HEK293 (cell line): ENCODE measurements around the gene MYT1.

ENCODE experiments used
- KLF9 ChIP-seq: fragments of 450-650 bp; formaldehyde crosslinking; IDR thresholded peaks from 2 replicates; pipeline ENCODE4 v1.5.1; 2016; ENCODE audit warnings: missing biosample characterization, missing genetic modification characterization, low read depth
- ZBTB8A ChIP-seq: fragments of 450-650 bp; formaldehyde crosslinking; IDR thresholded peaks from 2 replicates; pipeline ENCODE4 v1.5.1; 2016; ENCODE audit warnings: missing biosample characterization, missing genetic modification characterization
- ZNF112 ChIP-seq: fragments of 450-650 bp; formaldehyde crosslinking; IDR thresholded peaks from 2 replicates; pipeline ENCODE4 v1.5.0; 2017; ENCODE audit warnings: missing biosample characterization, missing genetic modification characterization
- ZNF621 ChIP-seq: fragments of 450-650 bp; formaldehyde crosslinking; IDR thresholded peaks from 2 replicates; pipeline ENCODE4 v1.5.1; 2017; ENCODE audit warnings: missing biosample characterization, missing genetic modification characterization
- ZNF747 ChIP-seq: fragments of 450-650 bp; formaldehyde crosslinking; IDR thresholded peaks from 2 replicates; pipeline ENCODE4 v1.5.1; 2016; ENCODE audit warnings: missing biosample characterization, missing genetic modification characterization
- ZNF768 ChIP-seq: fragments of 450-650 bp; formaldehyde crosslinking; IDR thresholded peaks from 2 replicates; pipeline ENCODE4 v1.5.1; 2018; ENCODE audit warnings: missing biosample characterization, mild to moderate bottlenecking, missing genetic modification characterization
- ZNF792 ChIP-seq: fragments of 450-650 bp; formaldehyde crosslinking; IDR thresholded peaks from 2 replicates; pipeline ENCODE4 v1.5.1; 2016; ENCODE audit warnings: missing biosample characterization, missing genetic modification characterization
- TF ChIP-seq, protein P1 (sequence below): fragments of 450-650 bp; formaldehyde crosslinking; IDR thresholded peaks from 2 replicates; pipeline ENCODE4 v1.5.1; 2016; ENCODE audit warnings: missing biosample characterization, missing genetic modification characterization
- TF ChIP-seq, protein P2 (sequence below): fragments of 450-650 bp; formaldehyde crosslinking; IDR thresholded peaks from 2 replicates; pipeline ENCODE4 v1.5.1; 2017; ENCODE audit warnings: missing biosample characterization, missing genetic modification characterization
- TF ChIP-seq, protein P3 (sequence below): fragments of 450-650 bp; formaldehyde crosslinking; IDR thresholded peaks from 2 replicates; pipeline ENCODE4 v1.5.1; 2016; ENCODE audit warnings: missing biosample characterization, missing genetic modification characterization, low read depth
- TF ChIP-seq, protein P4 (sequence below): fragments of 450-650 bp; formaldehyde crosslinking; IDR thresholded peaks from 2 replicates; pipeline ENCODE4 v1.5.1; 2016; ENCODE audit warnings: missing biosample characterization, missing genetic modification characterization
- TF ChIP-seq, protein P5 (sequence below): fragments of 450-650 bp; formaldehyde crosslinking; IDR thresholded peaks from 2 replicates; pipeline ENCODE4 v1.5.1; 2017; ENCODE audit warnings: missing biosample characterization, mild to moderate bottlenecking, missing genetic modification characterization, moderate library complexity

- TF ChIP-seq ZNF621: no peak
- TF ChIP-seq, protein P1, sequence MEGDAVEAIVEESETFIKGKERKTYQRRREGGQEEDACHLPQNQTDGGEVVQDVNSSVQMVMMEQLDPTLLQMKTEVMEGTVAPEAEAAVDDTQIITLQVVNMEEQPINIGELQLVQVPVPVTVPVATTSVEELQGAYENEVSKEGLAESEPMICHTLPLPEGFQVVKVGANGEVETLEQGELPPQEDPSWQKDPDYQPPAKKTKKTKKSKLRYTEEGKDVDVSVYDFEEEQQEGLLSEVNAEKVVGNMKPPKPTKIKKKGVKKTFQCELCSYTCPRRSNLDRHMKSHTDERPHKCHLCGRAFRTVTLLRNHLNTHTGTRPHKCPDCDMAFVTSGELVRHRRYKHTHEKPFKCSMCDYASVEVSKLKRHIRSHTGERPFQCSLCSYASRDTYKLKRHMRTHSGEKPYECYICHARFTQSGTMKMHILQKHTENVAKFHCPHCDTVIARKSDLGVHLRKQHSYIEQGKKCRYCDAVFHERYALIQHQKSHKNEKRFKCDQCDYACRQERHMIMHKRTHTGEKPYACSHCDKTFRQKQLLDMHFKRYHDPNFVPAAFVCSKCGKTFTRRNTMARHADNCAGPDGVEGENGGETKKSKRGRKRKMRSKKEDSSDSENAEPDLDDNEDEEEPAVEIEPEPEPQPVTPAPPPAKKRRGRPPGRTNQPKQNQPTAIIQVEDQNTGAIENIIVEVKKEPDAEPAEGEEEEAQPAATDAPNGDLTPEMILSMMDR (tag by site-specific recombination): no peak
- TF ChIP-seq, protein P2, sequence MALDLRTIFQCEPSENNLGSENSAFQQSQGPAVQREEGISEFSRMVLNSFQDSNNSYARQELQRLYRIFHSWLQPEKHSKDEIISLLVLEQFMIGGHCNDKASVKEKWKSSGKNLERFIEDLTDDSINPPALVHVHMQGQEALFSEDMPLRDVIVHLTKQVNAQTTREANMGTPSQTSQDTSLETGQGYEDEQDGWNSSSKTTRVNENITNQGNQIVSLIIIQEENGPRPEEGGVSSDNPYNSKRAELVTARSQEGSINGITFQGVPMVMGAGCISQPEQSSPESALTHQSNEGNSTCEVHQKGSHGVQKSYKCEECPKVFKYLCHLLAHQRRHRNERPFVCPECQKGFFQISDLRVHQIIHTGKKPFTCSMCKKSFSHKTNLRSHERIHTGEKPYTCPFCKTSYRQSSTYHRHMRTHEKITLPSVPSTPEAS: no peak
- TF ChIP-seq, protein P3, sequence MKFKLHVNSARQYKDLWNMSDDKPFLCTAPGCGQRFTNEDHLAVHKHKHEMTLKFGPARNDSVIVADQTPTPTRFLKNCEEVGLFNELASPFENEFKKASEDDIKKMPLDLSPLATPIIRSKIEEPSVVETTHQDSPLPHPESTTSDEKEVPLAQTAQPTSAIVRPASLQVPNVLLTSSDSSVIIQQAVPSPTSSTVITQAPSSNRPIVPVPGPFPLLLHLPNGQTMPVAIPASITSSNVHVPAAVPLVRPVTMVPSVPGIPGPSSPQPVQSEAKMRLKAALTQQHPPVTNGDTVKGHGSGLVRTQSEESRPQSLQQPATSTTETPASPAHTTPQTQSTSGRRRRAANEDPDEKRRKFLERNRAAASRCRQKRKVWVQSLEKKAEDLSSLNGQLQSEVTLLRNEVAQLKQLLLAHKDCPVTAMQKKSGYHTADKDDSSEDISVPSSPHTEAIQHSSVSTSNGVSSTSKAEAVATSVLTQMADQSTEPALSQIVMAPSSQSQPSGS (tag by site-specific recombination): no peak
- TF ChIP-seq ZBTB8A (tag by site-specific recombination): no peak
- no peak for TF ChIP-seq ZNF747 (tag by site-specific recombination)
- TF ChIP-seq KLF9 (tag by site-specific recombination): no peak
- no peak for TF ChIP-seq ZNF112 (tag by site-specific recombination)
- TF ChIP-seq ZNF792: no peak
- no peak for TF ChIP-seq ZNF768 (tag by site-specific recombination)
- TF ChIP-seq, protein P4, sequence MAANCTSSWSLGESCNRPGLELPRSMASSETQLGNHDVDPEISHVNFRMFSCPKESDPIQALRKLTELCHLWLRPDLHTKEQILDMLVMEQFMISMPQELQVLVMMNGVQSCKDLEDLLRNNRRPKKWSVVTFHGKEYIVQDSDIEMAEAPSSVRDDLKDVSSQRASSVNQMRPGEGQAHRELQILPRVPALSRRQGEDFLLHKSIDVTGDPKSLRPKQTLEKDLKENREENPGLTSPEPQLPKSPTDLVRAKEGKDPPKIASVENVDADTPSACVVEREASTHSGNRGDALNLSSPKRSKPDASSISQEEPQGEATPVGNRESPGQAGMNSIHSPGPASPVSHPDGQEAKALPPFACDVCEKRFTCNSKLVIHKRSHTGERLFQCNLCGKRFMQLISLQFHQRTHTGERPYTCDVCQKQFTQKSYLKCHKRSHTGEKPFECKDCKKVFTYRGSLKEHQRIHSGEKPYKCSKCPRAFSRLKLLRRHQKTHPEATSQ (tag by site-specific recombination): no peak
- TF ChIP-seq, protein P5, sequence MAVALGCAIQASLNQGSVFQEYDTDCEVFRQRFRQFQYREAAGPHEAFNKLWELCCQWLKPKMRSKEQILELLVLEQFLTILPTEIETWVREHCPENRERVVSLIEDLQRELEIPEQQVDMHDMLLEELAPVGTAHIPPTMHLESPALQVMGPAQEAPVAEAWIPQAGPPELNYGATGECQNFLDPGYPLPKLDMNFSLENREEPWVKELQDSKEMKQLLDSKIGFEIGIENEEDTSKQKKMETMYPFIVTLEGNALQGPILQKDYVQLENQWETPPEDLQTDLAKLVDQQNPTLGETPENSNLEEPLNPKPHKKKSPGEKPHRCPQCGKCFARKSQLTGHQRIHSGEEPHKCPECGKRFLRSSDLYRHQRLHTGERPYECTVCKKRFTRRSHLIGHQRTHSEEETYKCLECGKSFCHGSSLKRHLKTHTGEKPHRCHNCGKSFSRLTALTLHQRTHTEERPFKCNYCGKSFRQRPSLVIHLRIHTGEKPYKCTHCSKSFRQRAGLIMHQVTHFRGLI (tag by site-specific recombination): no peak
Observed at GRCh38 chr20:64130271-64130670, 34.0 kb upstream of the MYT1 start.
